Measurements from ENCODE around the gene FIGNL2.

DNA sequence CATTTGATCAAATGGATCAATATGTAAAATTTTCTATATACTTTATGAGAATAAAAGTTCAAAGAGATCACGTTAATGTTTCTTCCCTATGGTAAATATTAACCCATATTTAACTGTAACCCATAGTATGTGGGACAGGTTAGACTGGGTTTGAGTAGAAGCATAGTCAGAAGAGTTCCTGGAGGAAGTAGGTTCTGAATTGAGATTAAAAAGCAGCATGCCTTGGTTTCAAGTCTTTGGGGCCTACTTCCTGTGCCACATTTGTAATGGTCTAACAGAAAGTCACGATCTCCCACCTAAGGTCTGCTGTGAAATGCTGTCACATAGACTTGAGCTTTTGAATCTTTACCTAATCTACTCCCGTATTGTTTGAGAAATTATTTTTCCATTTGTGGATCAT lies 63.8 kb downstream of the FIGNL2 start:
- no peak for TF ChIP-seq EZH2phosphoT487 (IDR thresholded peaks at IDR 0.05; ENCODE audit: insufficient read depth, low read depth)
- no peak for TF ChIP-seq EZH2 (IDR thresholded peaks at IDR 0.05; ENCODE audit: insufficient read depth, poor library complexity, severe bottlenecking)
